SK-N-SH treated with all-trans-retinoic acid at 6 μM for 48 hours (cell line): ENCODE data around the gene ZBED5.

Experiments used
- ATAC-seq: fragments of 200-7000 bp; cut with Tn5 transposase; 3 replicates; pipeline ENCODE4 v1.9.1; 2020; ENCODE audit warnings: mild to moderate bottlenecking, moderate library complexity
- ARNTL ChIP-seq: fragments of 450-650 bp; formaldehyde crosslinking; IDR thresholded peaks from 2 replicates; pipeline ENCODE4 v1.5.0; 2020; ENCODE audit warnings: low read depth, mild to moderate bottlenecking, moderate library complexity, borderline replicate concordance
- BACH2 ChIP-seq: fragments of 250-450 bp; sonication (Bioruptor Pico); IDR thresholded peaks from 2 replicates; pipeline ENCODE4 v1.9.0; 2021; ENCODE audit warnings: mild to moderate bottlenecking, borderline replicate concordance
- CSDC2 ChIP-seq: fragments of 250-450 bp; sonication (Bioruptor Pico); IDR thresholded peaks from 2 replicates; pipeline ENCODE4 v1.5.0; 2020; ENCODE audit warnings: mild to moderate bottlenecking, moderate library complexity
- ESRRG ChIP-seq: fragments of 250-450 bp; sonication (Bioruptor Pico); IDR thresholded peaks from 2 replicates; pipeline ENCODE4 v1.6.1; 2021; ENCODE audit warnings: mild to moderate bottlenecking
- GLIS3 ChIP-seq: fragments of 250-450 bp; sonication (Bioruptor Pico); IDR thresholded peaks from 2 replicates; pipeline ENCODE4 v1.5.0; 2020; ENCODE audit warnings: mild to moderate bottlenecking, moderate library complexity
- ISL1 ChIP-seq: fragments of 250-450 bp; sonication (Bioruptor Pico); IDR thresholded peaks from 2 replicates; pipeline ENCODE4 v2.1.2; 2022; ENCODE audit warnings: mild to moderate bottlenecking, moderate library complexity
- OSR1 ChIP-seq: fragments of 250-450 bp; sonication (Bioruptor Pico); IDR thresholded peaks from 2 replicates; pipeline ENCODE4 v1.8.0; 2022; ENCODE audit warnings: moderate library complexity, mild to moderate bottlenecking, inconsistent platforms
- PPARA ChIP-seq: fragments of 250-450 bp; sonication (Bioruptor Pico); IDR thresholded peaks from 2 replicates; pipeline ENCODE4 v1.5.0; 2020; ENCODE audit warnings: mild to moderate bottlenecking, borderline replicate concordance
- RARB ChIP-seq: fragments of 250-450 bp; sonication (Bioruptor Pico); IDR thresholded peaks from 2 replicates; pipeline ENCODE4 v1.8.0; 2021; ENCODE audit warnings: mild to moderate bottlenecking, moderate library complexity
- SNAI2 ChIP-seq: fragments of 250-450 bp; sonication (Bioruptor Pico); IDR thresholded peaks from 2 replicates; pipeline ENCODE4 v1.5.0; 2020; ENCODE audit warnings: mild to moderate bottlenecking, moderate library complexity
- TCF4 ChIP-seq: fragments of 250-450 bp; sonication (Bioruptor Pico); IDR thresholded peaks from 2 replicates; pipeline ENCODE4 v1.8.0; 2021; ENCODE audit warnings: mild to moderate bottlenecking, moderate library complexity, borderline replicate concordance
- TOX ChIP-seq: fragments of 250-450 bp; sonication (Bioruptor Pico); IDR thresholded peaks from 2 replicates; pipeline ENCODE4 v1.8.0; 2021; ENCODE audit warnings: mild to moderate bottlenecking, moderate library complexity, borderline replicate concordance
- ZFP3 ChIP-seq: fragments of 250-450 bp; sonication (Bioruptor Pico); IDR thresholded peaks from 2 replicates; pipeline ENCODE4 v1.5.0; 2020; ENCODE audit warnings: mild to moderate bottlenecking, moderate library complexity
- ZFP30 ChIP-seq: fragments of 450-650 bp; formaldehyde crosslinking; IDR thresholded peaks from 2 replicates; pipeline ENCODE4 v1.5.0; 2022; ENCODE audit warnings: mild to moderate bottlenecking, moderate library complexity
- ZNF565 ChIP-seq: fragments of 450-650 bp; formaldehyde crosslinking; conservative IDR thresholded peaks from 2 replicates; pipeline ENCODE4 v1.5.0; 2020; ENCODE audit warnings: low read depth, mild to moderate bottlenecking, moderate library complexity
- ZNF70 ChIP-seq: fragments of 450-650 bp; formaldehyde crosslinking; IDR thresholded peaks from 2 replicates; pipeline ENCODE4 v1.5.0; 2020; ENCODE audit warnings: mild to moderate bottlenecking, moderate library complexity
- ZNF8 ChIP-seq: fragments of 450-650 bp; formaldehyde crosslinking; IDR thresholded peaks from 2 replicates; pipeline ENCODE4 v1.5.0; 2020; ENCODE audit warnings: mild to moderate bottlenecking, moderate library complexity
- TF ChIP-seq, protein P1 (sequence below): fragments of 250-450 bp; sonication (Bioruptor Pico); IDR thresholded peaks from 2 replicates; pipeline ENCODE4 v1.8.0; 2020; ENCODE audit warnings: mild to moderate bottlenecking, moderate library complexity, borderline replicate concordance
- TF ChIP-seq, protein P2 (sequence below): fragments of 250-450 bp; sonication (Bioruptor Pico); IDR thresholded peaks from 2 replicates; pipeline ENCODE4 v1.5.1; 2020; ENCODE audit warnings: low read depth, mild to moderate bottlenecking, moderate library complexity
- TF ChIP-seq, protein P3 (sequence below): fragments of 250-450 bp; sonication (Bioruptor Pico); IDR thresholded peaks from 2 replicates; pipeline ENCODE4 v1.8.0; 2021; ENCODE audit warnings: low read depth, mild to moderate bottlenecking, moderate library complexity, borderline replicate concordance
- TF ChIP-seq, protein P4 (sequence below): fragments of 250-450 bp; sonication (Bioruptor Pico); IDR thresholded peaks from 2 replicates; pipeline ENCODE4 v1.5.0; 2020; ENCODE audit warnings: mild to moderate bottlenecking, moderate library complexity
- TF ChIP-seq, protein P5 (sequence below): fragments of 250-450 bp; sonication (Bioruptor Pico); IDR thresholded peaks from 2 replicates; pipeline ENCODE4 v1.5.1; 2021; ENCODE audit warnings: mild to moderate bottlenecking, moderate library complexity

Gene ZBED5

DNA sequence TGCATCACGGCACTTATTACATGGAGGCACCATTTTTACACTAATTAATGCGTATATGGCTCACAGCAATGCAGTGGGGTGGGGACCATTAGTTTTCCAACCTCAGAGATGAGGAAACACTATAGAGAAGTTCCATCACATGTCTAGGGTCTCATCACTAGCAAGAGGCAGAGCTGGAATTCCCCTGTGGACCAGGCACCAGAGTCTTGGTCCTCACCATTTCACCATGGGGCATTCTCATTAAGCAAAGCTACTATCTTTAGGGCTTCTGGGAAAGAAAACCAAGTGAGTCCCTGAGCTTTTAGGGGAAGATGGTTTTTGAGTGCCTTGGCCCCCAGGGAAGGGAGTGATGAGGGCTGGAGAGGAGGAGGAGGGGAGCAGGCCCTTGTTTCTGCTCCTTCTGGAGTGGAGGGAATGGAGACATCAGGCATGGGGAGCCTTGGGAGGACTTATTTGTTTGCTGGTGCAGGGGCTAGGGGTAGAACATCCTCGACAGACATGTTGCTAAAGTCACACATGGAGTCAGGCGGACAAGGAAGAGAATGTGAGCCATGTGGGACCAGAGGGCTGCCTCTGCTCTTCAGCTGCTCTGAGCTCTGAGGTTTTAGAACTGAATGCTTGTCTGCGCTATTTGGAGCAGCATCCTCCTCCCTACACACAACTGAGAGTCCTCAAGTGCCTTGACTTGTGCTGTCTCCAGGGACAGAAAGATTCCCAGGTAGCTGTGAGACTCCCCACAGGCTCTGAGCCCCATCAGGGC is 40.3 kb upstream of the ZBED5 start:
- no peak for ATAC-seq
- TF ChIP-seq ZNF70 (CRISPR knock-in tag): no peak
- TF ChIP-seq CSDC2: no peak
- TF ChIP-seq GLIS3: no peak
- TF ChIP-seq, protein P1, sequence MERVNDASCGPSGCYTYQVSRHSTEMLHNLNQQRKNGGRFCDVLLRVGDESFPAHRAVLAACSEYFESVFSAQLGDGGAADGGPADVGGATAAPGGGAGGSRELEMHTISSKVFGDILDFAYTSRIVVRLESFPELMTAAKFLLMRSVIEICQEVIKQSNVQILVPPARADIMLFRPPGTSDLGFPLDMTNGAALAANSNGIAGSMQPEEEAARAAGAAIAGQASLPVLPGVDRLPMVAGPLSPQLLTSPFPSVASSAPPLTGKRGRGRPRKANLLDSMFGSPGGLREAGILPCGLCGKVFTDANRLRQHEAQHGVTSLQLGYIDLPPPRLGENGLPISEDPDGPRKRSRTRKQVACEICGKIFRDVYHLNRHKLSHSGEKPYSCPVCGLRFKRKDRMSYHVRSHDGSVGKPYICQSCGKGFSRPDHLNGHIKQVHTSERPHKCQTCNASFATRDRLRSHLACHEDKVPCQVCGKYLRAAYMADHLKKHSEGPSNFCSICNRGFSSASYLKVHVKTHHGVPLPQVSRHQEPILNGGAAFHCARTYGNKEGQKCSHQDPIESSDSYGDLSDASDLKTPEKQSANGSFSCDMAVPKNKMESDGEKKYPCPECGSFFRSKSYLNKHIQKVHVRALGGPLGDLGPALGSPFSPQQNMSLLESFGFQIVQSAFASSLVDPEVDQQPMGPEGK: no peak
- no peak for TF ChIP-seq TCF4 (CRISPR knock-in tag)
- TF ChIP-seq ZNF565 (CRISPR knock-in tag): no peak
- no peak for TF ChIP-seq ZFP30 (CRISPR knock-in tag)
- TF ChIP-seq, protein P2, sequence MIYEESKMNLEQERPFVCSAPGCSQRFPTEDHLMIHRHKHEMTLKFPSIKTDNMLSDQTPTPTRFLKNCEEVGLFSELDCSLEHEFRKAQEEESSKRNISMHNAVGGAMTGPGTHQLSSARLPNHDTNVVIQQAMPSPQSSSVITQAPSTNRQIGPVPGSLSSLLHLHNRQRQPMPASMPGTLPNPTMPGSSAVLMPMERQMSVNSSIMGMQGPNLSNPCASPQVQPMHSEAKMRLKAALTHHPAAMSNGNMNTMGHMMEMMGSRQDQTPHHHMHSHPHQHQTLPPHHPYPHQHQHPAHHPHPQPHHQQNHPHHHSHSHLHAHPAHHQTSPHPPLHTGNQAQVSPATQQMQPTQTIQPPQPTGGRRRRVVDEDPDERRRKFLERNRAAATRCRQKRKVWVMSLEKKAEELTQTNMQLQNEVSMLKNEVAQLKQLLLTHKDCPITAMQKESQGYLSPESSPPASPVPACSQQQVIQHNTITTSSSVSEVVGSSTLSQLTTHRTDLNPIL: no peak
- no peak for TF ChIP-seq PPARA (CRISPR knock-in tag)
- no peak for TF ChIP-seq RARB (CRISPR knock-in tag)
- TF ChIP-seq, protein P3, sequence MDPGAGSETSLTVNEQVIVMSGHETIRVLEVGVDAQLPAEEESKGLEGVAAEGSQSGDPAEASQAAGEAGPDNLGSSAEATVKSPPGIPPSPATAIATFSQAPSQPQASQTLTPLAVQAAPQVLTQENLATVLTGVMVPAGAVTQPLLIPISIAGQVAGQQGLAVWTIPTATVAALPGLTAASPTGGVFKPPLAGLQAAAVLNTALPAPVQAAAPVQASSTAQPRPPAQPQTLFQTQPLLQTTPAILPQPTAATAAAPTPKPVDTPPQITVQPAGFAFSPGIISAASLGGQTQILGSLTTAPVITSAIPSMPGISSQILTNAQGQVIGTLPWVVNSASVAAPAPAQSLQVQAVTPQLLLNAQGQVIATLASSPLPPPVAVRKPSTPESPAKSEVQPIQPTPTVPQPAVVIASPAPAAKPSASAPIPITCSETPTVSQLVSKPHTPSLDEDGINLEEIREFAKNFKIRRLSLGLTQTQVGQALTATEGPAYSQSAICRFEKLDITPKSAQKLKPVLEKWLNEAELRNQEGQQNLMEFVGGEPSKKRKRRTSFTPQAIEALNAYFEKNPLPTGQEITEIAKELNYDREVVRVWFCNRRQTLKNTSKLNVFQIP: no peak
- TF ChIP-seq, protein P4, sequence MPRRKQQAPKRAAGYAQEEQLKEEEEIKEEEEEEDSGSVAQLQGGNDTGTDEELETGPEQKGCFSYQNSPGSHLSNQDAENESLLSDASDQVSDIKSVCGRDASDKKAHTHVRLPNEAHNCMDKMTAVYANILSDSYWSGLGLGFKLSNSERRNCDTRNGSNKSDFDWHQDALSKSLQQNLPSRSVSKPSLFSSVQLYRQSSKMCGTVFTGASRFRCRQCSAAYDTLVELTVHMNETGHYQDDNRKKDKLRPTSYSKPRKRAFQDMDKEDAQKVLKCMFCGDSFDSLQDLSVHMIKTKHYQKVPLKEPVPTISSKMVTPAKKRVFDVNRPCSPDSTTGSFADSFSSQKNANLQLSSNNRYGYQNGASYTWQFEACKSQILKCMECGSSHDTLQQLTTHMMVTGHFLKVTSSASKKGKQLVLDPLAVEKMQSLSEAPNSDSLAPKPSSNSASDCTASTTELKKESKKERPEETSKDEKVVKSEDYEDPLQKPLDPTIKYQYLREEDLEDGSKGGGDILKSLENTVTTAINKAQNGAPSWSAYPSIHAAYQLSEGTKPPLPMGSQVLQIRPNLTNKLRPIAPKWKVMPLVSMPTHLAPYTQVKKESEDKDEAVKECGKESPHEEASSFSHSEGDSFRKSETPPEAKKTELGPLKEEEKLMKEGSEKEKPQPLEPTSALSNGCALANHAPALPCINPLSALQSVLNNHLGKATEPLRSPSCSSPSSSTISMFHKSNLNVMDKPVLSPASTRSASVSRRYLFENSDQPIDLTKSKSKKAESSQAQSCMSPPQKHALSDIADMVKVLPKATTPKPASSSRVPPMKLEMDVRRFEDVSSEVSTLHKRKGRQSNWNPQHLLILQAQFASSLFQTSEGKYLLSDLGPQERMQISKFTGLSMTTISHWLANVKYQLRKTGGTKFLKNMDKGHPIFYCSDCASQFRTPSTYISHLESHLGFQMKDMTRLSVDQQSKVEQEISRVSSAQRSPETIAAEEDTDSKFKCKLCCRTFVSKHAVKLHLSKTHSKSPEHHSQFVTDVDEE (CRISPR knock-in tag): no peak
- TF ChIP-seq, protein P5, sequence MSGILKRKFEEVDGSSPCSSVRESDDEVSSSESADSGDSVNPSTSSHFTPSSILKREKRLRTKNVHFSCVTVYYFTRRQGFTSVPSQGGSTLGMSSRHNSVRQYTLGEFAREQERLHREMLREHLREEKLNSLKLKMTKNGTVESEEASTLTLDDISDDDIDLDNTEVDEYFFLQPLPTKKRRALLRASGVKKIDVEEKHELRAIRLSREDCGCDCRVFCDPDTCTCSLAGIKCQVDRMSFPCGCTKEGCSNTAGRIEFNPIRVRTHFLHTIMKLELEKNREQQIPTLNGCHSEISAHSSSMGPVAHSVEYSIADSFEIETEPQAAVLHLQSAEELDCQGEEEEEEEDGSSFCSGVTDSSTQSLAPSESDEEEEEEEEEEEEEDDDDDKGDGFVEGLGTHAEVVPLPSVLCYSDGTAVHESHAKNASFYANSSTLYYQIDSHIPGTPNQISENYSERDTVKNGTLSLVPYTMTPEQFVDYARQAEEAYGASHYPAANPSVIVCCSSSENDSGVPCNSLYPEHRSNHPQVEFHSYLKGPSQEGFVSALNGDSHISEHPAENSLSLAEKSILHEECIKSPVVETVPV: no peak
- no peak for TF ChIP-seq ZFP3 (CRISPR knock-in tag)
- no peak for TF ChIP-seq OSR1
- no peak for TF ChIP-seq TOX
- TF ChIP-seq, all 23 proteins: peak for 0

DNA sequence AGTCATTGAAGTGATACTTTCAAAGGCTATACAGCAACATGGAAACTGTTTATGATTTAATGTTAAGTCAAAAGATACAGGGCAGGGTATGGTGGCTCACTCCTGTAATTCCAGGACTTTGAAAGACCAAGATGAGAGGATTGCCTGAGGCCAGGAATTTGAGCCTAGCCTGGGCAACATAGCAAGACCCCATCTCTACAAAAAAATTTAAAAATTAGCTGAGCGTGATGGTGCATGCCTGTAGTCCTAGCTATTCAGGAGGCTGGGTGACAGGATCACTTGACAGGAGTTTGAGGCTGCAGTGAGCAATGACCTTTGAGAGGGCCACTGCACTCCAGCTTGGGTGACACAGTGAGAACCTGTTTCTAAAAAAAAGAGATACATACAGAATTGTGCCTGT is 39.3 kb upstream of the ZBED5 start:
- no peak for ATAC-seq
- no peak for TF ChIP-seq ISL1 (CRISPR knock-in tag)
- TF ChIP-seq ZNF565 (CRISPR knock-in tag): no peak
- TF ChIP-seq CSDC2: no peak
- no peak for TF ChIP-seq BACH2
- TF ChIP-seq ZNF8 (CRISPR knock-in tag): no peak
- TF ChIP-seq OSR1: no peak
- no peak for TF ChIP-seq ARNTL
- no peak for TF ChIP-seq GLIS3
- no peak for TF ChIP-seq TCF4 (CRISPR knock-in tag)
- TF ChIP-seq, all 23 proteins: peak for 0

DNA sequence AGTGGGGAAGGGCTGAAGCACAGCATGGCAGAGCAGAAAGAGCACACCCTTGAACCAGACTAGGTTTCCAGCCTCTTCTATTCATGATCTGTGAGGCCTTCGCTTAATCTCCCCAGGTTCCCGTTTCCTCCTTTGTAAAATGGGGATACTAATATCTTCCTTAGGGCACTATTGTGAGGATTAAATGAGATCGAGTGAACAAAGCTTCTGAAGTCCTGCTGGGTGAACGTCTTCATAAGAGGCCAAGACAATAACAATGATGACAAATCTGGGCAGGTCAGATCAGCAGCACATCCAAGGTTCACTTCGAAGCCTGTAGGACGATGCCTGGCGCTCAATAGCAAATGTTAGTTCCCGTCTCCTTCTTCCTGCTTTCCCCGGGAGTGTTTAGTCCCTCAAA is 38.6 kb upstream of the ZBED5 start:
- no peak for ATAC-seq
- TF ChIP-seq, protein P4 (CRISPR knock-in tag): no peak
- TF ChIP-seq ZNF565 (CRISPR knock-in tag) (no peak), ZFP3 (CRISPR knock-in tag) (no peak), ARNTL (no peak), ESRRG (CRISPR knock-in tag) (no peak), PPARA (CRISPR knock-in tag) (no peak), BACH2 (no peak), TOX (no peak), CSDC2 (no peak), SNAI2 (CRISPR knock-in tag) (no peak)
- TF ChIP-seq, protein P1: no peak
